Osteoblast (primary cell): ENCODE data around the gene ANKRD34C. TPM values are rescaled to one million over a fixed set of nuclear protein-coding genes. Genes with fewer than 3 reads are reported as not detected.

Experiments
- DNase-seq: peaks from one replicate; pipeline ENCODE4 v3.0.0; 2011; ENCODE audit warnings: low spot score, mixed read lengths; ENCODE audit not compliant: insufficient read length; ENCODE audit errors: missing footprints
- H2AFZ ChIP-seq: 2 replicates; pipeline ENCODE4 v1.6.0; 2011; ENCODE audit warnings: mild to moderate bottlenecking, low read length
- H3K27ac ChIP-seq: 2 replicates; pipeline ENCODE4 v1.5.1; 2011; ENCODE audit warnings: mild to moderate bottlenecking, low read depth, low read length, moderate library complexity
- H3K27me3 ChIP-seq: 2 replicates; pipeline ENCODE4 v1.6.0; 2012; ENCODE audit warnings: mild to moderate bottlenecking, control low read depth, inconsistent platforms, low read length, moderate library complexity; ENCODE audit not compliant: insufficient read depth
- H3K36me3 ChIP-seq: 2 replicates; pipeline ENCODE4 v1.5.1; 2011; ENCODE audit warnings: mild to moderate bottlenecking, low read length, control low read depth, moderate library complexity; ENCODE audit not compliant: insufficient read depth
- H3K4me1 ChIP-seq: 2 replicates; pipeline ENCODE4 v1.5.1; 2011; ENCODE audit warnings: mild to moderate bottlenecking, low read length, control low read depth, moderate library complexity; ENCODE audit not compliant: insufficient read depth
- H3K4me2 ChIP-seq: 2 replicates; pipeline ENCODE4 v1.6.0; 2011; ENCODE audit warnings: mild to moderate bottlenecking, low read length; ENCODE audit not compliant: insufficient read depth
- H3K4me3 ChIP-seq: fragments of 200-600 bp; sonication (generic); 3 replicates; pipeline ENCODE4 v1.5.1; 2012; ENCODE audit warnings: mild to moderate bottlenecking, low read length, inconsistent platforms; ENCODE audit not compliant: insufficient read depth
- H3K79me2 ChIP-seq: 2 replicates; pipeline ENCODE4 v1.6.0; 2012; ENCODE audit warnings: mild to moderate bottlenecking, low read length, control low read depth, inconsistent platforms; ENCODE audit not compliant: insufficient read depth
- H3K9me3 ChIP-seq: 2 replicates; pipeline ENCODE4 v1.5.1; 2011; ENCODE audit warnings: low read depth, low read length, control low read depth
- H4K20me1 ChIP-seq: 2 replicates; pipeline ENCODE4 v1.6.0; 2012; ENCODE audit warnings: mild to moderate bottlenecking, low read length, control low read depth; ENCODE audit not compliant: insufficient read depth
- CTCF ChIP-seq: IDR thresholded peaks from 2 replicates; pipeline ENCODE4 v1.5.1; 2011; ENCODE audit warnings: mild to moderate bottlenecking, low read depth, low read length, moderate library complexity; ENCODE audit errors: extremely low read depth
- total RNA-seq: library from RNA; depleted of rRNA; stranded (reverse); fragments of >200 nt; gene quantifications from 2 replicates; pipeline ENCODE4 v1.2.3, GENCODE V29; 2012

The ANKRD34C gene
- total RNA-seq, 1 donor = not detected

GRCh38 chr15:79299126-79299840, 16.8 kb downstream of the ANKRD34C start:
- Histone ChIP-seq H3K79me2 (no peaks in the 10 kb centered on the region), H3K4me1 (no peaks in the 10 kb centered on the region), H3K36me3 (no peaks in the 10 kb centered on the region), H3K4me2 (no peak overlapping the region), H3K9me3 (no peaks in the 10 kb centered on the region), H3K27me3 (peaks cover 28% of the 10 kb centered on the region), H3K4me3 (no peak overlapping the region), H2AFZ (no peak overlapping the region), H4K20me1 (no peaks in the 10 kb centered on the region), H3K27ac (no peak overlapping the region)
- no peak for DNase-seq
- no peak for TF ChIP-seq CTCF

- no peak overlapping the region for H2AFZ ChIP-seq
- H3K4me2 ChIP-seq = no peak overlapping the region
- peaks cover 28% of the 10 kb centered on the region for H3K27me3 ChIP-seq
- TF ChIP-seq CTCF = no peak
- H3K4me1 ChIP-seq = no peaks in the 10 kb centered on the region
- no peaks in the 10 kb centered on the region for H4K20me1 ChIP-seq
- H3K36me3 ChIP-seq = no peaks in the 10 kb centered on the region
- H3K27ac ChIP-seq = no peak overlapping the region
- no peak for DNase-seq
- no peaks in the 10 kb centered on the region for H3K79me2 ChIP-seq
- no peak overlapping the region for H3K4me3 ChIP-seq
- H3K9me3 ChIP-seq = no peaks in the 10 kb centered on the region
These were observed 17.3 kb downstream of the ANKRD34C start for GRCh38 chr15:79299841-79300235.

- H3K27ac ChIP-seq = no peak overlapping the region
- no peak overlapping the region for H3K4me3 ChIP-seq
- DNase-seq = no peak
- H3K9me3 ChIP-seq = no peaks in the 10 kb centered on the region
- no peak overlapping the region for H3K4me2 ChIP-seq
- H4K20me1 ChIP-seq = peaks cover 5% of the 10 kb centered on the region
- H3K27me3 ChIP-seq = peaks cover 51% of the 10 kb centered on the region
- H3K36me3 ChIP-seq = no peaks in the 10 kb centered on the region
- peaks cover 13% of the 10 kb centered on the region for H3K79me2 ChIP-seq
- no peak overlapping the region for H2AFZ ChIP-seq
- TF ChIP-seq CTCF = no peak
- H3K4me1 ChIP-seq = peaks cover 10% of the 10 kb centered on the region
These were observed 24.7 kb downstream of the ANKRD34C start for GRCh38 chr15:79307251-79307650.

- Histone ChIP-seq H3K27me3 (peaks cover 46% of the 10 kb centered on the region), H3K36me3 (peaks cover 6% of the 10 kb centered on the region), H3K4me3 (no peak overlapping the region), H3K9me3 (no peaks in the 10 kb centered on the region), H3K4me1 (peaks cover 12% of the 10 kb centered on the region), H3K79me2 (peaks cover 29% of the 10 kb centered on the region), H2AFZ (no peak overlapping the region), H3K27ac (no peak overlapping the region), H4K20me1 (peaks cover 21% of the 10 kb centered on the region), H3K4me2 (no peak overlapping the region)
- no peak for TF ChIP-seq CTCF
- DNase-seq = no peak
These were observed 26.4 kb downstream of the ANKRD34C start for GRCh38 chr15:79308874-79309273.
